ENCODE measurements around the gene CCDC6. TPM values are rescaled to one million over a fixed set of nuclear protein-coding genes. Genes with fewer than 3 reads are reported as not detected.

CCDC6 gene
- total and polyA plus RNA-seq, 2 of the 4 experiments (the other 2 are of a cell fraction) = 21.8 to 30.8 TPM

DNA sequence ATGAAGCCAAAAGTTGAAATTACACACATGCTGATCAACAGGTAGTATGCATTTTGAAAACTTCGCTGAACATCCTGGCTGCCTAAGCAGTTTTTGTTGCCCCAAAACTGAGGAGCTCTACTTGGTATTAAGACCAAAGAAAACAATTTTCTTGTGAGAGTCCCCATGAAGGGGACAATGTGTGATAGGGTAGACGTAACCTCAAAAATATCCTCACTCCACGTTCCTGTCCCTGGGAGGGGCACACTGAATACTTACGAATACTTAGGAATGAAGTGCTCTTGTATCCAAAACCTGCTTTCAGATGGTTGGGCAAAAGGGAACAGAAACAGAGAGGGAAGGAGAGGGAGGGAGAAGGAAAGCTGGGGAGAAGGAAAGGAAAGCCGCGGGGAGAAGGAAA is 24.7 kb downstream of the CCDC6 start:
- Histone ChIP-seq H3K56ac (ENCODE audit: extremely low read depth, insufficient read depth, low read length) (no peak overlapping the region), H2BK5ac (ENCODE audit: low read depth, low read length, poor library complexity, severe bottlenecking) (no peak overlapping the region), H2AFZ (replicated peaks; ENCODE audit: low read length, poor library complexity) (no peak overlapping the region), H3K4me2 (ENCODE audit: low read depth, low read length) (no peak overlapping the region), H3K36me3 (ENCODE audit: control insufficient read depth, insufficient read depth, low read length) (no peaks in the 10 kb centered on the region), H3K27ac (ENCODE audit: insufficient read depth, low read length) (no peak overlapping the region), H3K18ac (ENCODE audit: low read depth, low read length) (no peak overlapping the region), H3K14ac (replicated peaks; ENCODE audit: low read depth, low read length) (no peak overlapping the region), H2AK9ac (replicated peaks; ENCODE audit: low read depth, low read length, poor library complexity) (no peak overlapping the region), H3K4ac (ENCODE audit: low read depth, low read length) (no peak overlapping the region), H3K4me1 (ENCODE audit: control insufficient read depth, insufficient read depth, low read length) (no peaks in the 10 kb centered on the region; the same call in 1 of the 2 replicates), H2BK120ac (ENCODE audit: low read depth, low read length) (no peak overlapping the region), H3K23ac (ENCODE audit: low read depth, low read length) (no peak overlapping the region), H2AK5ac (ENCODE audit: low read depth, low read length) (no peak overlapping the region), H3K9me3 (ENCODE audit: control insufficient read depth, insufficient read depth, low read length) (no peaks in the 10 kb centered on the region), H4K5ac (ENCODE audit: low read depth, low read length) (no peak overlapping the region), H4K8ac (ENCODE audit: low read depth in 2 of 2, low read length in 2 of 2) (no peak overlapping the region), H3K9ac (ENCODE audit: low read depth, low read length) (no peak overlapping the region), H4K91ac (ENCODE audit: insufficient read depth, low read depth, low read length) (no peak overlapping the region), H3K79me1 (ENCODE audit: low read depth in 1 of 2, low read length in 2 of 2) (peaks cover 29 to 58% of the 10 kb centered on the region in 2 experiments), H2BK20ac (ENCODE audit: low read depth, low read length) (no peak overlapping the region), H3K9me1 (ENCODE audit: insufficient read depth, low read length) (peaks cover 4% of the 10 kb centered on the region; the same call in 1 of the 2 replicates), H3K4me3 (ENCODE audit: insufficient read depth, low read depth, low read length) (no peak overlapping the region), H4K20me1 (ENCODE audit: insufficient read depth, low read length) (peaks cover 18% of the 10 kb centered on the region; the same call in 1 of the 2 replicates), H2BK15ac (ENCODE audit: low read depth, low read length) (no peak overlapping the region), H3K27me3 (ENCODE audit: control insufficient read depth, insufficient read depth, low read length) (no peaks in the 10 kb centered on the region)
- POLR2A ChIA-PET (ENCODE audit: unreplicated experiment) = no interaction called here
- ATAC-seq (ENCODE audit: low read depth) (no peak), DNase-seq (no peak)
- CTCF ChIA-PET = no interaction called here
- dilution Hi-C loops (cut with HindIII; ENCODE audit: low sequenced_read_pairs, unreplicated experiment) = no loop called here
- in situ Hi-C loops (cut with MboI; ENCODE audit: low sequenced_read_pairs) = loop anchor here (25.0 kb wide), 1 partner anchor 531 kb away; no protein-coding TSS in a partner anchor
- TF ChIP-seq CEBPB (IDR thresholded peaks at IDR 0.05; ENCODE audit: low read depth, low read length) = no peak
- TF ChIP-seq BHLHE40 (IDR thresholded peaks at IDR 0.05; ENCODE audit: low read depth, low read length) = no peak
- no peak for TF ChIP-seq CHD1 (IDR thresholded peaks at IDR 0.05; ENCODE audit: low read depth, low read length)
- TF ChIP-seq, protein P1, sequence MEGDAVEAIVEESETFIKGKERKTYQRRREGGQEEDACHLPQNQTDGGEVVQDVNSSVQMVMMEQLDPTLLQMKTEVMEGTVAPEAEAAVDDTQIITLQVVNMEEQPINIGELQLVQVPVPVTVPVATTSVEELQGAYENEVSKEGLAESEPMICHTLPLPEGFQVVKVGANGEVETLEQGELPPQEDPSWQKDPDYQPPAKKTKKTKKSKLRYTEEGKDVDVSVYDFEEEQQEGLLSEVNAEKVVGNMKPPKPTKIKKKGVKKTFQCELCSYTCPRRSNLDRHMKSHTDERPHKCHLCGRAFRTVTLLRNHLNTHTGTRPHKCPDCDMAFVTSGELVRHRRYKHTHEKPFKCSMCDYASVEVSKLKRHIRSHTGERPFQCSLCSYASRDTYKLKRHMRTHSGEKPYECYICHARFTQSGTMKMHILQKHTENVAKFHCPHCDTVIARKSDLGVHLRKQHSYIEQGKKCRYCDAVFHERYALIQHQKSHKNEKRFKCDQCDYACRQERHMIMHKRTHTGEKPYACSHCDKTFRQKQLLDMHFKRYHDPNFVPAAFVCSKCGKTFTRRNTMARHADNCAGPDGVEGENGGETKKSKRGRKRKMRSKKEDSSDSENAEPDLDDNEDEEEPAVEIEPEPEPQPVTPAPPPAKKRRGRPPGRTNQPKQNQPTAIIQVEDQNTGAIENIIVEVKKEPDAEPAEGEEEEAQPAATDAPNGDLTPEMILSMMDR (conservative IDR thresholded peaks at IDR 0.05; ENCODE audit: low read depth, low read length) = no peak
- no peak for TF ChIP-seq MAZ (IDR thresholded peaks at IDR 0.05; ENCODE audit: borderline replicate concordance, low read depth, low read length)
- TF ChIP-seq FOS (IDR thresholded peaks at IDR 0.05; ENCODE audit: low read depth, low read length) = no peak
- no peak for TF ChIP-seq MAFK (IDR thresholded peaks at IDR 0.05; ENCODE audit: low read depth, low read length)
- TF ChIP-seq RAD21 (IDR thresholded peaks at IDR 0.05; ENCODE audit: low read length) = no peak
- TF ChIP-seq MXI1 (IDR thresholded peaks at IDR 0.05; ENCODE audit: borderline replicate concordance, low read depth, low read length) = no peak
- no peak for TF ChIP-seq RFX5 (IDR thresholded peaks at IDR 0.05; ENCODE audit: low read depth, low read length)
- no peak for TF ChIP-seq RCOR1 (IDR thresholded peaks at IDR 0.05; ENCODE audit: insufficient replicate concordance, low read length)
- TF ChIP-seq ELK1 (IDR thresholded peaks at IDR 0.05; ENCODE audit: borderline replicate concordance, low read depth, low read length) = no peak
- no peak for TF ChIP-seq POLR2A (IDR thresholded peaks at IDR 0.05; ENCODE audit: low read depth, low read length)
- TF ChIP-seq USF2 (IDR thresholded peaks at IDR 0.05; ENCODE audit: low read depth, low read length) = no peak
- no peak for TF ChIP-seq SMC3 (IDR thresholded peaks at IDR 0.05; ENCODE audit: low read depth, low read length)
- no peak for TF ChIP-seq NFE2L2 (IDR thresholded peaks at IDR 0.05; ENCODE audit: low read depth, low read length)
- intact Hi-C loops (cut with micrococcal nuclease) = no loop called here
- 100% methylated on average over 1 of the region's 6 CpGs; no CpG with 5 or more reads in 1 of the 2 experiments for WGBS, 2 experiments (ENCODE audit: extremely low coverage in 2 of 2, insufficient read length in 1 of 2)
- no TSS peak for BruUV-seq (replicated peaks)

All from IMR-90 (cell line).